HG03103 (cell line): ENCODE measurements around the gene ZNF639.
"Not testable (repeated sequence)": the region's sequence is repeated elsewhere in the genome, so short reads cannot be mapped to it uniquely, and the experiment has no call there.

Experiments
- ATAC-seq: cut with Tn5 transposase; IDR thresholded peaks from one replicate; pipeline ENCODE4 v1.9.1; 2021; ENCODE audit warnings: low read depth; ENCODE audit not compliant: unreplicated experiment

ZNF639 gene, protein sequence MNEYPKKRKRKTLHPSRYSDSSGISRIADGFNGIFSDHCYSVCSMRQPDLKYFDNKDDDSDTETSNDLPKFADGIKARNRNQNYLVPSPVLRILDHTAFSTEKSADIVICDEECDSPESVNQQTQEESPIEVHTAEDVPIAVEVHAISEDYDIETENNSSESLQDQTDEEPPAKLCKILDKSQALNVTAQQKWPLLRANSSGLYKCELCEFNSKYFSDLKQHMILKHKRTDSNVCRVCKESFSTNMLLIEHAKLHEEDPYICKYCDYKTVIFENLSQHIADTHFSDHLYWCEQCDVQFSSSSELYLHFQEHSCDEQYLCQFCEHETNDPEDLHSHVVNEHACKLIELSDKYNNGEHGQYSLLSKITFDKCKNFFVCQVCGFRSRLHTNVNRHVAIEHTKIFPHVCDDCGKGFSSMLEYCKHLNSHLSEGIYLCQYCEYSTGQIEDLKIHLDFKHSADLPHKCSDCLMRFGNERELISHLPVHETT

DNA sequence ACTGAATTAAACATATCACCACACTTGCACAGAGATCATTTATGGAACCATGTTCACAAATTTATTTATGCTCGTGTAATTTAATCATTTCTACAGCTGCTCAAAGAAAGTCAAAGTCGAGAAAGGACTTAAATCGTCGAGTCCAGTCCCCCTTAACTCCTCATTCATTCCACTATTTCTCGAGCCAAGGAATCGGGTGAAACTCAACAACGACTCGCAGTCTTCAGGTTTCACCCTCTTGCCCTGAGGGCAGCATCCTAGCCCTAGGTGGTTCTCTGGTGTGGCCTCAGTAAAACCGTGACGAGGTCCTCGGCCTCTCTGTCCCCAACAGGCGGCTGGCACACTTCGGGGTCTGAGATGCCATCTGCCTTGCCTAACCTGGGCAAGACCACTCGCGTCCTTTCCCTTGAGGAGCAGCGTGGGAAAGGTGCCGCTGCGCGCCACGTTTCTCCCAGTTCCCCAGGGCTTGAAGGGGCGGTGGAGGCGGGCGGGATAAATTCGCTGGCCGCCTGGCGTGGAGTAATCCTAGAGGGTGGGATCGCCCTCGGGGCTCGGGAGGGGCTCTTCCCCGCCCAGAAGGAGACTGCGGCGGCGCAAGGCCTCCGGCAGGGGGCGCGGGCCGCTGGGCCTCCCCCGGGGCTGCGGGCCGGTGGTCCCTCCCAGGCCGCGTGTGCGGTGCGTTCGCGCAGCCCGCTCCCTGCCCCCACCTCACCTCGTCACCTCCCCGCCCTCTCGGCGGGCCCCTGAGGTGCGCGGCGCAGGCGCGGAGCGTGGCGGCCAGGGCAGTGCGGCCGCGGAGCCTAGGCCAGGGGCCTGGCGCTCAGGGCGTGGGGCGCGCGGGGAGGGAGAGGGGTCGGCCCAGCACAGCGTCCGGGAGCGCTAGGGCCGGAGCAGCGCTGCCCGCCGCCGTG lies at the start of gene ZNF639:
TSS of gene ZNF639 (plus strand) at position 746 of the 911 bp plus-strand sequence. CDS start 5,263 bp downstream, outside the sequence.
- peak; percentile 74 for ATAC-seq

DNA sequence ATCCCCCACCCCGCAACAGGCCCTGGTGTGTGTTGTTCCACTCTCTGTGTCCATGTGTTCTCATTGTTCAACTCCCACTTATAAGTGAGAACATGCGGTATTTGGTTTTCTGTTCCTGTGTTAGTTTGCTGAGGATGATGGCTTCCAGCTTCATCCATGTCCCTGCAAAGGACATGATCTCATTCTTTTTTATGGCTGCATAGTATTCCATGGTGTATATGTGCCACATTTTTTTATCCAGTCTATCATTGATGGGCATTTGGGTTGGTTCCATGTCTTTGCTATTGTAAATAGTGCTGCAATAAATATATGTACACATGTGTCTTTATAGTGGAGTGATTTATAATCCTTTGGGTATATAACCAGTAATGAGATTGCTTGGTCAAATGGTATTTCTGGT lies 48.4 kb upstream of the ZNF639 start:
- ATAC-seq, result not testable (repeated sequence)

DNA sequence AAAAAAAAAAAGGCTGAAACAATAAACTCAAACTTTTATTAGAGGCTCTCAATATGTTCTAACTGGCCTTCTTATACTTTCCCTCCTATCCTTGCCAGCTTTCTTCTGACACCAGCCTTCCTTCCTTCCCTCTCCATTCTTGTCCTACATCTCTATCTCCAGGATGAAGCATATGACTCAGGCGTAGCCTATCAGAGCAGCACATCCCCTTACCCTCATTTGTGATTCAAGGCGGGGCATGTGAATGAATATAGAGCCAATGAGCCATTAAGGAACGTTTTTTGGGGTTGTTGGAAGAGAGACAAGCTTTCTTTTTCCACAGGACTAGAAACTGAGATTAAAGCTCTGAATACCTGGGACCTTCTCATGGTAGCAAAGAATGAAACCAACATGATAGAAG lies 46.8 kb upstream of the ZNF639 start:
- ATAC-seq, result no peak

DNA sequence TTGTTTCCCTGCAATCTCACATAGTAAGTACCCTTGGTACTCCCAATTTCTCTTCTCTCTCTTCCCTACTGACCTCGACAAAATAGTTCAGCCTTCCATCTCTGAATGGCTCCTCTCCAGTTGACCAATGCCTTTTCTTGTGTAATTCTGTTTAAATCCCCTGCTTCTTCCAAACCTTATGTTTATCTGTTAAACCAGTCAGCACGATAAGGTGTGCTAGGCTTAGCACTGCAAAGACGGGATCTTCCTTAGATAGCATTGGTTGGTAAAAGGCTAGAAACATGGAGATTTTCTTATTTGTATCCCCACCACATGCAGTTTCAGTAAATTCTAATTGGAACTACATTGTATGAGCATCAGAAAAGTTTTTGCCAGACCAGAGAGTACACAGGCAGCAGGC lies 46.1 kb upstream of the ZNF639 start:
- ATAC-seq, result no peak

DNA sequence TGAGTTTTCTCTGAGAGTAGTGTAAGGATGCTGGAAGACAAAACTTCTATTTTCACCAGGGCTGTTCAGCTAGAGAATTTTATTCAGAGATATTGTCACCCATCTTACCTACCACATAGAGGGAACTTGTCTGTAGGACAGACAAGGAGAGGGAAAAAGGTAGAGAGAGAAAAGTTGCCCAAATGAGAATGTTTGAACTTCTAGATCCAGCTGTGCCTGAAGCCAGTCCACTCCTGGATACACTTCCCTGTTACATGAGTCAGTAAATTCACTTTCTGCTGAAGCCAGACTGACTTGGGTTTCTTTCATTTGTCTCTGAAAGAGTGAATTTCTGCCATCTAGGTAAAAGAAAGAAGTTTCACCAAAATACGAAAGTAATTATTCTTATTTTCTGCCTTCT lies 44.7 kb upstream of the ZNF639 start:
- no peak for ATAC-seq

DNA sequence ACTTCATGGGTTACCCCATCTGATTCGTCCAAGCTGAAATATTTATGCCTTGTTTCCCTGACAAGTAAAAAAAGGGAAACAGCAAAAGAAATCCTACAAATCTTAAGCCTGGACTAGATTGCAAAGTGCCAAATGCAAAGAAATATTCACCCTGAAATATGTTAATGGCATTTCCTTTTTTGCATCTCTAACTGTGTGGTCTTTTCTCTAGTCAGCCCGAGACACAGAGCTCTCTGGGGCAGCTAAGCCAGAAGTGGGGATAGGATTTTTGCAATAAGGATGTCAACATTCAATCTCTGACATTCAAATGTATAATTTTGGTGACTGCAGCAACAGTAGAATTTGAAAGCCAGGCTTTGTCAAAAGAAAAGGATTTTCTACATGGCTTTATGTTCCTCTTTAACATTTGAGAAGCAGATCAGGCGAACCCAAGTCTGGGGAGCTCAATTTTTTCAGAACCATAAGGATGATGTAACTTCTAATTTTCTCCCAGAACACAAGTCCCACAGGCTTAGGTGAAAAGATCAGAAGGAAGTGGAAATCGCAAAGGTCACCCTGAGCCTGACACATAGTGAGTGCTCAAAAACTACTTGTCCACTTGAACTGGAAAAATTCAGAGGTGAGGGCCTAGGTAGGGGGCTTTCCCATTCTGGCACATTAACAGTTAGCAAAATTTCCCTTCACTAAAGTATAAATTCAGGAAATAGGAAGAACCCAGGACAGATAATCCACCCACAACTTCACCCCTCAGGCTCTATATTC lies 43.7 kb upstream of the ZNF639 start:
- ATAC-seq, result no peak

DNA sequence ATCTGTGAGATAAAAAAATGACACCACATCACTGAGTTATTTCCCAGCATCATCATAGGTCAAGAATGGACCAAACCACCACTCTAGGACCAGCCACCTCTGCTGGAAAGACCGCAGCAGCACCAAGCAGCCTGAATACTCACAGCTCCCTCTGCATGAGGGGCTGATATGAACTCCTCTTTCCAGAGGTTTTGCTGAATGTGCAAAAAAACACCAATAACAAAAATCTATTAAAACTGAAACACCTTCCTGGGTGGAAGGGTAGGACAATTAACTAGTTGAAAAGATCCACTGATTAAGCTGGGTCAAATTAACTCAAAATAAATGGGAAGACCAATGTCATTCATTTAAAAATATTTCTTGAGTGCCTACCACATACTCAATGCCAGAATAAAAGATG lies 43.0 kb upstream of the ZNF639 start:
- no peak for ATAC-seq

DNA sequence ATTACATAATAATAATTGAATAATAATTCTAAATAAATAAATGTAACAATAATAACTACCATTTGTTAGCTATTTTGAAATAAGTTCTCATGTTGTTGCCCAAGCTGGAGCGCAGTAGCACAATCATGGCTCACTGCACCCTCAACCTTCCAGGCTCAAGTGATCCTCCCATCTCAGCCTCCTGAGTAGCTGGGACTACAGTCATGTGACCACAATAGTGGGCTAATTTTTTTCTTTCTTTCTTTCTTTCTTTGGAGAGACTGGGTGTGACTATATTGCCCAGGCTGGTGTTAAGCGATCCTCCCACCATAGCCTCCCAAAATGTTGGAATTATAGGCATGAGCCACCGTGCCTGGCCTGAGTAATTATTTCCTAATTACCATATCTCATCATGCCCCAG lies 41.0 kb upstream of the ZNF639 start:
- no peak for ATAC-seq

DNA sequence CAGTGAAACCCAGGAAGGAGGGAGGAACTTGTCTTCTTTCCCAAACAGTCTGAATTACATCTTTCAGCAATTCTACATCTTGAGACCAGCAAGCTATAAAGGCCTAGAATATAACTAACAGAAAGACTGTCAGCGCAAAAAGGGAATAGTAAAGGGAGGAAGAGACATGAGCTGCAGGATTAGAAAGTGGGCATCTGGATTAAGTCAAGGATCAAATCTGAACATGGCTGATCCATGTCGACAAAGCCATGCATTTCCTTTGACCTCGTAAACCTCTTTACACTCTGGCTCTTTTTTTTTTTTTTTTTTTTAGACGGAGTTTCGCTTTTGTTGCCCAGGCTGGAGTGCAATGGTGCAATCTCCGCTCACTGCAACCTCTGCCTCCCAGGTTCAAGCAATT lies 36.5 kb upstream of the ZNF639 start:
- ATAC-seq, result no peak

DNA sequence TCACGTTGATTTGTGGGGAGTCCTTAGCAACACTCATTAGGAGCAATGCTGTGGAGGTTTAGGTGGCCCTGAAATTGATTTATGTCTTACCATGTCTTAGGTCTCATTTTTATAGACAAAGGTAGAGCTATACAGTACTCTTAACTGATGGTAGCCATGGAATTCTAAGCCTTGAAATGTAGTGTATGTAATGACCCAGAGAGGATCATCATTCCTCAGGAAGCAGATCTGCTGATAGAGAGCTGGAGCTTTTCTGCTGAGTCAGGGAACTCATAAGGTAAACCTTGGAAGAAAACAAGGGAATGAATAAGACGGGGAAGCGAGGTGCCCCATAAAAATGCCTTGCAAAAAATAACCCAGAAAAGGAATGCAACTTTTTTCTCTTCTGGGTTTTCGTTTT lies 34.0 kb upstream of the ZNF639 start:
- no peak for ATAC-seq

DNA sequence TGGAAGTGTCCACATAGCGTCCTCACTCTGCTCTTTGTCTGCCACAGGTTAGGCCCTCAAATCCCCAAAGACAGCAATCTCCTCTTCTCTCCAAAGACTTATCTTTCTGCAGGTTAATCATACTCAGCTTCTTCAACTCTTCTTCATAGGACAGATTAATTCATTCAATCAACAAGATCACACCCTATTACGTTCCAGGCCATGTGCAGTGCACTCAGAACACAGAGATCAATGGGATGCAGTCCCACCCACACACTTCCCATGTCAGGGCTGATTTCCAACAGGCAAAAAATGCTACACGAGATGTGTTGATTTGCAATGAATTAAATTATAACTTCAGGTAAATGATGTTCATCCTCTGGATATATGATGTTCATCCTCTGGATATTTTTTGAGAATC lies 33.5 kb upstream of the ZNF639 start:
- no peak for ATAC-seq

DNA sequence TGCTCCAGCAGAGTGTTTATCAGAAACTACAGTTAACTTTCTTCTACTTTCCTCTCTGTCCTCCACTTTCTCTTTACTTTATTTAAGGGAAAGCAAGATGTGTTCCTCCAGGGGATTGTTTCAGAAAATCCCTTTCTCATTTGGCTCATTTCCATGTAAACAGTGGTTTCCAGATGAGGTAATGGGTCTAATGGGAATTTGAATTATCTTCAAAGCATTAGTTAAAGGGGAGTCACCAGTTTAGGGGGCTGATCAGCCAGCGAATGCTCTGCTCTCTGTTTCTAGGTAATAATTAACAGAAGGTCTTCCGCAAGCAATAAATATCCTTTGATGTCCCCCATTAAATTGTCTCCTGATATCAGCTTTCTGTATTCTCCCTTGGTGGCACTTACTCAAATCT lies 30.4 kb upstream of the ZNF639 start:
- no peak for ATAC-seq

DNA sequence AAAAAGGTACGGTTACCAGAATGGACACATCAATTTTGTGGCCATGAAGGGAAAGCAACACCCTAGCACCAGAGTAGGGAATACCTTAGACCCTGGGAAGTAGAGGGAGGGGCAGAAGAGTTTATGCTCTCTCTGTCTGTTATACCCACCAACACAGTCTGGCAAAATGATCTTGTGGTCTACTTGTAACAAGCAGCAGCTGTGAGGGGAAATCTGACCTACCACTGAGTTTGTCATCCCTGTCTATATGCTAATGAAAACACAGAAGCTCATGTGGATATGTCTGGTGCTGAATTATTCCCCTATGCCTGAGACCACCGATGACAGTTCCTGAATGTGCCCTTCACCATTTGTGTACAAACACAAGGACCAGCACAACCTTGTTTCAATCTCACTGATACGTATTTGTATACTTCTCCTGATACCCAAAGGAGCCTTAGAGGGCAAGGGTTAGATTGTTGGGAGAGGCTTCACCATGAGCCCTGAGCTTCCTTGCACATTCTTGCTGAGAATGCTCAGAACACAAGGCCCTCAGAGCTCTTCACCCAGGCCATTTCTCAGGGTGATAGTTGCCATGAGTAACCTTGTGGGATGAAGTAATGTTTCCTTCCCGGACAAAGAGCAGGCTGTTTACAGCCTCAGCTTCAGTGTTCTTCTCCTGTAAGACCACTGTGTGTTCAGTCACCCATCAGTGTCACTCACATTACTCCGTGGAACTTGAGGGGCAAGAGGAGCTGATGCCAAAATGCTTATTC lies 24.7 kb upstream of the ZNF639 start:
- no peak for ATAC-seq

DNA sequence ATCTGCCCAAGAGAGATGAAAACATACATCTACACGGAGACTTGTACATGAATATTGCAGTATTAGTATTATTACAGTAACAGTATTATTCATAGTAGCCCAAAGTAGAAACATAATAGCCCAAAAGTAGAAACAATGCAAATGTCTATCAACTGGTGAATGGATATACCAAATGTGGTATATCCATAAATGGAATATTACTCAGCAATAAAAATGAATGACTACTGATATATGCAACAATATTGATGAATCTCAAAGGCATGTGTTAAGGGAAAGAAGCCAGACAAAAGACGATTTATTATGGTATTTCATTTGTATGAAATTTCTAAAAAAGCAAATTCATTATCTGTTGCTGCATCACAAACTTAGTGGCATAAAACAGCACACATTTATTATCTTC lies 23.5 kb upstream of the ZNF639 start:
- ATAC-seq, result no peak

DNA sequence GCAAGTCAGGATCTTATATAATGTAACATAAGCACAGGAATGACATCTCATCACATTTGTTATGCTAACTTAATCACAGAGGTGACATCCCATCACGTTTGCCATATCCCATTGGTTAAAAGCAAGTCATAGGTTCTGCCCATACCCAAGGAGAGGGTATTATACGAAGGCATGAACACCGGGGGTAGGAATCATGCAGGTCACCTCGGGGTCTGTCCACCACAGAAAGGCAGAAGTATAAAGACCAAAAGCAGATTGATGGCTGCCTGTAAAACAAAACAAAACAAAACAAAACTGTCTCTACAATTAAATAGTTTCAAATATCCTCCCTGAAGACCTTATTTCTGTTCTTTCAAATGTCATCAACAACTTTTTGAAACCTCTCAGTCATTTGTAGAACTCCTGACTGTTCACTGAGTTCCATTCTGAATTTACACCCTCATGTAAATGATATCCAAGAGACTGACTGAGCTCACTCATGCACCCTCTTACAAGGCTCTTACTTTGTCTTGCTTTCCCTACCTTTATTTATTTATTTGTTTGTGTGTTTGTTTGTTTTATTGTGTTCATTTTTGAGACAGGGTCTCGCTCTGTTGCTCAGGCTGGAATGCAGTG lies 22.7 kb upstream of the ZNF639 start:
- ATAC-seq, result peak; percentile 63

DNA sequence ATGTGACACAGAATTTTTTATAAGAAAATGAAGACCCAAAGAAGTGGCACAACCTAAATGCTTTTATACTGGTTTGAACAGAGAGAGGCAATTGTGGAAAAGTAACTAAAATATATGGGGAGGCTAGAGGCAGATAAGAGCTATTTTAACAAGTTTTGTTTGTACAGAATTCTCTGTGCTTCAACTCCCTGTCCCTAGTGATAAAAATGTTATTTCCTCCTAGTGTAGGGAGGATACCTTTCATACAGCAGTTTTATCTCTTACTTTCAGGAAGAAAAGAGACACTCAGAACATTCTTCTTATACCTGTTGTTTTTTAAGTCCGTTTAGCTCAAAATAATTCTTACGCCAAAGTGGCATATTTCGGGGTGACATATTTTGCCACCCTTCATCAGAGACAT lies 21.2 kb upstream of the ZNF639 start:
- ATAC-seq, result no peak

DNA sequence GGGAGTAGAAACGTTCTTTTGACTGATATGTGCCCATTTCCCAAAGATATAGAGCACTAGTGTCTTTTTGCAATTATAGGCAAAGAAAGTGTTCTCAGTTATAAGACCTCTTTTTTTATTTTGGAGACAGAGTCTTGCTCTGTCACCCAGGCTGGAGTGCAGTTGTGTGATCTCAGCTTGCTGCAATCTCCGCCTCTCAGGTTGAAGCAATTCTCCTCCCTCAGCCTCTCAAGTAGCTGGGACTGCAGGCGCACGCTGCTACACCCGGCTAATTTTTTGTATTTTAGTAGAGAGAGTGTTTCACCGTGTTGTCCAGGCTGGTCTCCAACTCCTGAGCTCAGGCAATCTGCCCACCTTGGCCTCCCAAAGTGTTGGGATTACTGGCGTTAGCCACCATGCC lies 20.7 kb upstream of the ZNF639 start:
- ATAC-seq, result no peak

DNA sequence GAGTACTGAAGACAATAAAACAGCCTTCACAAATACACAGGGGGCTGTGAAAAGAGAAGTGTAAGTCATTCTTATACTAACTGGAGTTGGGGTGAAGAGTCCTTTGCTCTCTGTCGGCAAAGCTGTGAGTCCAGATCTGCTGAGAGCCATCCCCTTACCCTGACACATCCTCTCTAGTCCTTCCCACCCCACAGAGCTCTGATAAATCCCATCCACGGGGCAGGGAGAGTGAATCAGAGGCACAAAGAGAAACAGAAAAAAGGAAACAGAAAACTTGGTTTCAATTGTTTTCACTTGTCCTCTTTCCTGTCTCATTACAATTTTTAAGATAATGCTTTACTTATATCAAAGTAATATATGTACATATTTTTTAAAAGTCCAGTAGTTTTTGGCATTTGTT lies 18.2 kb upstream of the ZNF639 start:
- ATAC-seq, result no peak

DNA sequence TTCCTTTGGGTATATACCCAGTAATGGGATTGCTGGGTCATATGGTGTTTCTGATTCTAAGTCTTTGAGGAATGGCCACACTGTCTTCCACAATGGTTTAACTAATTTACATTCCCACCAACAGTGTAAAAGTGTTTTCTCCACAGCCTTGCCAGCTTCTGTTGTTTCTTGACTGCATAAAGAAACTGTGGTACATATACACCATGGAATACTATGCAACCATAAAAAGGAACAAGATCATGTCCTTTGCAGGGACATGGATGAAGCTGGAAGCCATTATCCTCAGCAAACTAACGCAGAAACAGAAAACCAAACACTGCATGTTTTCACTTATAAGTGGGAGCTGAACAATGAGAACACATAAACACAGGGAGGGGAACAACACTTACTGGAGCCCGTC lies 15.5 kb upstream of the ZNF639 start:
- ATAC-seq, result not testable (repeated sequence)

DNA sequence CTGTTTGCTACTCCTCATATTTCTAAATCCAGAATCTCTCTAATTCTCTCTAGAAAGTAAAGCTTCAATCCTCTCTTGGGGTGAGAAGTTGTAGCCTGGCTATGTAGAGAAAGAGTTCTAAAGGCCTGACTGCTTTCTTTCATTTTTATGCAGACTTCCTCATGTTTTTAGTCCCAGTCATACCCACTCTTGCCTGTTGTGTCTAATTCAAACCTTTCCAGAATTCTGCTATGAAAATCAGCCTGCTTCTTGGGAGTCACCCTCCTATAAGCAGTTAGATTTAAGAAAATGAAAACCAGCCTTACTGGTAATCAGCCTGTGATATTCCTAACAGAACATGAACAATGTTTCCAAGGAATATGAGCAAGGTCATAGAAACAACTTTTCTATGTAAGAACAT lies 14.8 kb upstream of the ZNF639 start:
- no peak for ATAC-seq
